Natural killer cell (primary cell): ENCODE results near the gene HTRA3. TPM values are rescaled to one million over a fixed set of nuclear protein-coding genes. Genes with fewer than 3 reads are reported as not detected.
A peak's percentile ranks its signal among the peaks of the same experiment; 100 is the strongest.

ENCODE experiments used
- ATAC-seq, 3 donors: fragments of 150-1000 bp in 2 of 3; fragments of 200-7000 bp in 1 of 3; cut with Tn5 transposase; 1 replicate in 1 of 3; 2 replicates in 2 of 3; pipeline ENCODE4 v1.10.0; 2021; ENCODE audit warnings: mild to moderate bottlenecking in 2 of 3, moderate library complexity in 2 of 3
- DNase-seq, 2 donors: peaks; one replicate each; pipeline versions ENCODE4 v3.0.0 to v3.0.0-alpha.2; 2013 to 2021; ENCODE audit warnings: mixed read lengths in 1 of 2
- H3K27ac ChIP-seq: one replicate; pipeline ENCODE4 v1.5.1; 2013; ENCODE audit warnings: mild to moderate bottlenecking, low read length
- H3K27me3 ChIP-seq: one replicate; pipeline ENCODE4 v1.6.1; 2013; ENCODE audit warnings: low read length; ENCODE audit not compliant: control insufficient read depth, insufficient read depth
- H3K36me3 ChIP-seq: one replicate; pipeline ENCODE4 v1.6.1; 2013; ENCODE audit warnings: low read length; ENCODE audit not compliant: control insufficient read depth, insufficient read depth
- H3K4me1 ChIP-seq: one replicate; pipeline ENCODE4 v1.6.1; 2013; ENCODE audit warnings: low read length; ENCODE audit not compliant: control insufficient read depth, insufficient read depth
- H3K4me3 ChIP-seq: one replicate; pipeline ENCODE4 v1.5.1; 2013; ENCODE audit warnings: low read length
- H3K9me3 ChIP-seq: one replicate; pipeline ENCODE4 v1.6.1; 2013; ENCODE audit warnings: low read length; ENCODE audit not compliant: control insufficient read depth, insufficient read depth
- H3K27ac Mint-ChIP-seq, 2 donors: one replicate each; pipeline ENCODE4 v1.8.0; 2022; ENCODE audit warnings: mild to moderate bottlenecking in 2 of 2, mixed read lengths in 2 of 2, moderate library complexity in 1 of 2
- H3K27me3 Mint-ChIP-seq, 2 donors: one replicate each; pipeline ENCODE4 v1.8.0; 2022; ENCODE audit warnings: low read depth in 2 of 2, mixed read lengths in 2 of 2
- H3K36me3 Mint-ChIP-seq: one replicate; pipeline ENCODE4 v1.8.0; 2022; ENCODE audit warnings: mixed read lengths
- H3K4me1 Mint-ChIP-seq, 2 donors: one replicate each; pipeline ENCODE4 v1.8.0; 2022; ENCODE audit warnings: mixed read lengths in 2 of 2
- H3K4me3 Mint-ChIP-seq: one replicate; pipeline ENCODE4 v1.8.0; 2022; ENCODE audit warnings: mild to moderate bottlenecking, moderate library complexity, mixed read lengths
- H3K9me3 Mint-ChIP-seq, 2 donors: one replicate each; pipeline ENCODE4 v1.8.0; 2022; ENCODE audit warnings: mixed read lengths in 2 of 2
- CTCF ChIP-seq: fragments of 200-600 bp; IDR thresholded peaks from one replicate; pipeline ENCODE4 v1.8.0; 2022; ENCODE audit warnings: antibody characterized with exemption
- WGBS: methylation state at CpG from one replicate; pipeline ENCODE4 v1.1.7; 2013; ENCODE audit warnings: missing lambda C conversion rate; ENCODE audit not compliant: insufficient coverage; 5-methylcytosine and 5-hydroxymethylcytosine counted together
- intact Hi-C: fragments of 100-400 bp; cut with micrococcal nuclease; formaldehyde crosslinking; loops from one replicate; pipeline ENCODE4 v1.14.2; 2022
- total RNA-seq, 4 donors: library from RNA; stranded (reverse); fragments of 120-200 nt in 1 of 4; gene quantifications; one replicate each; pipeline versions ENCODE4 v1.2.3 to v1.2.4, GENCODE V29; 2013 to 2022

Gene HTRA3
- total RNA-seq, 3 donors from 2014 or later (not counting 1 experiment from before 2014, with no cell fraction given) = not detected

DNA sequence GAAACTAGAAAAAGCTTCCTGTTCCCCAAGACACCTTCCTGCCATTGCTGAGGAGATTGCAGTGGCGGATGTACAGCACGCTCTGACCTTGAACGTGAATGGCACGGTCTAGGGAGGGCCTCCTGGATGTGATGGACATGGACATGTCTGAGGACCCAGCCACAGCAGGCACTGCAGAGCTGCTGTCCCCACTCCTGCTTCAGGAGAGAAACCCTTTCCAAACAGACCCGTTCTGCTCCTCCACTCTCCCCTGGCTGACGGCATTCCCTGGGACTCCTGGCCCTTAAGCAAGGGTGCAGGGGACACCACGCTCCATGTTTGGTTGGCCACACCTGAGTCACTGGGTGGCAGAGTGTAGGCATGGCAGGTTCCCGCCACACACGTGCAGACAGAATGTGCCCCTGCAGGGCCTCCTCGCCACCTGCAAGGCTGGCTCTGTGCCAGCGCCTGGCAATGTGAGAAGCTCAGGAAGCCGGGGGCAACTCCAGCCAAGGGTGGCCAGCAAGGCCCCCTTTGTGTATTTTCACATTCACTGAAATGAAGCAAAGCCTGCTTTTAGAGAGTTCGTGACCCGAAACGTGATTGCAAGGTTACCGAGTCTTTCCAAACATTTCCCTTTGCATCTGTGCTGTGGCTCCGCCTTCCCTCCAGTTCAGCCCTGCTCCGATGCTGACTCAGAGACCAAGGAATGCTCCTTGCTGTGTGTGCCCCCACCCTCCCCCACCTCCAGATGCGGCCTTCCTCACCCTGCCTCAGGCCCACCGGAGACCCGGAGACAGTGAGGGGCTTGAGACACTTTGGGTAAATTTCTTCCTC is 46.1 kb downstream of the HTRA3 start:
- no peak for TF ChIP-seq CTCF
- WGBS = 52% methylated on average over 21 of the region's 21 CpGs
- intact Hi-C loops = no loop called here

DNA sequence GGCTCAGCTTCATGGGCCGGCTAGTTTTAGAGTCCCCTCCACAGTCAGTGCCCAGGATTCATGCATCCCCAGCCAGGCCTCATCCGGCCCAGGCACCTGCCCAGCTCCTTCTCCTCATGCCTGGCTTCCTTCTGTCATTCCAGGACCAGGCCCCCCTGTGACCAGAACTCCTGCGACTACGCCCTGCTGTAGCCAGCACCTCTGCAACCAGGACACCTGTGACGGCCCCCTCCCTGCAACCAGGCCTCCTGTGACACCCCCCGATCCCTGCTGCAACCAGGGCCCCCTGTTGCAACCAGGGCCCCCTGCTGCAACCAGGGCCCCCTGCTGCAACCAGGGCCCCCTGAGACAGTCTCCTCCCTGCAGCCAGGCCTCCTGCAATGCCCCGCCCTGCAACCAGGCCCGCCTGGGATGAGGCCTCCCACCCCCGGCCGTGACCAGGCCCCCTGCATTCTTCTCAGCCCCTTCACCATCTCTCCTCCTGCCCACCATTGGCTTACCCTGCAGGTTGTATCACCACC is 46.8 kb downstream of the HTRA3 start:
- 88% methylated on average over 10 of the region's 10 CpGs for WGBS

More for the DNA sequence above, 46.1 kb downstream of the HTRA3 start:
- Histone ChIP-seq H3K27ac (no peak overlapping the region), H3K27me3 (no peaks in the 10 kb centered on the region), H3K9me3 (no peaks in the 10 kb centered on the region), H3K4me3 (no peak overlapping the region), H3K36me3 (no peaks in the 10 kb centered on the region), H3K4me1 (no peaks in the 10 kb centered on the region)
- ATAC-seq (no peak), DNase-seq (peak in 1 of 2 donors; percentile 6)
- H3K27ac Mint-ChIP-seq = no peak overlapping the region
- peaks cover 0 to 18% of the 10 kb centered on the region in 2 donors for H3K27me3 Mint-ChIP-seq
- no peaks in the 10 kb centered on the region for H3K9me3 Mint-ChIP-seq
- H3K4me1 Mint-ChIP-seq = no peaks in the 10 kb centered on the region
- H3K4me3 Mint-ChIP-seq = no peak overlapping the region
- H3K36me3 Mint-ChIP-seq = no peaks in the 10 kb centered on the region

DNA sequence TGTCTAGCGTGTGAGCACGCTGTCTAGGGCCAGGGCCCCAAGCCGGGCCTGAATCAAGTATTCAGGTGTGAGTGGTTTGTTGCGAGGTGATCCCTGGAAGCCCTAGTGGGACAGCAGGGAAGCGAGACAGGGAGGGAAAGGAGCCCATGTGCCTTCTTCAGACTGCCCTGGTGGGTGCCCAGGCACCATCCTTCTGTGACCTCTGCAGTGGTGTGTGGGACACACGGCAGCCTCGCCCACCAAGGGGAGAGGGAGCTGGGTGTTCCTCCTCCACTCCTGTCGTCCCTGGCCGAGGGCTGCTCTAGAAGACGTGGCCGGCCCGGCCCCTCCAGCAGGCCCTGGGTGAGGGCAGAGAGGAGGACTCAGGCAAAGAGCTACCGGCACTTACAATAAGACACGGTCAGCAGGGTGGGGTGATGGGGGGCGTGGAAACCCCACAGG is 47.4 kb downstream of the HTRA3 start:
- H3K27me3 Mint-ChIP-seq = peaks cover 0 to 18% of the 10 kb centered on the region in 2 donors
- no peak overlapping the region for H3K27ac Mint-ChIP-seq
- Histone ChIP-seq H3K4me3 (no peak overlapping the region), H3K4me1 (no peaks in the 10 kb centered on the region), H3K27ac (no peak overlapping the region), H3K36me3 (no peaks in the 10 kb centered on the region), H3K27me3 (no peaks in the 10 kb centered on the region), H3K9me3 (no peaks in the 10 kb centered on the region)
- no peak overlapping the region for H3K4me3 Mint-ChIP-seq
- intact Hi-C loops = no loop called here
- no peaks in the 10 kb centered on the region for H3K9me3 Mint-ChIP-seq
- 87% methylated on average over 15 of the region's 15 CpGs for WGBS
- no peak for TF ChIP-seq CTCF
- H3K4me1 Mint-ChIP-seq = no peaks in the 10 kb centered on the region
- DNase-seq (peak in 1 of 2 donors; percentile 3), ATAC-seq (no peak)
- no peaks in the 10 kb centered on the region for H3K36me3 Mint-ChIP-seq

More for the DNA sequence above, 46.8 kb downstream of the HTRA3 start:
- no peak overlapping the region for H3K27ac ChIP-seq
- H3K9me3 ChIP-seq = no peaks in the 10 kb centered on the region
- ATAC-seq (no peak), DNase-seq (peak in 1 of 2 donors; percentile 4)
- Mint-ChIP-seq H3K27me3 (peaks cover 0 to 18% of the 10 kb centered on the region in 2 donors), H3K4me1 (no peaks in the 10 kb centered on the region), H3K4me3 (no peak overlapping the region), H3K36me3 (no peaks in the 10 kb centered on the region), H3K9me3 (no peaks in the 10 kb centered on the region), H3K27ac (no peak overlapping the region)
- no peak overlapping the region for H3K4me3 ChIP-seq
- no peaks in the 10 kb centered on the region for H3K4me1 ChIP-seq
- no peak for TF ChIP-seq CTCF
- no peaks in the 10 kb centered on the region for H3K36me3 ChIP-seq
- no peaks in the 10 kb centered on the region for H3K27me3 ChIP-seq
- intact Hi-C loops = no loop called here
